SK-N-MC (cell line): ENCODE results near the gene SLAMF1.

ENCODE experiments used
- EZH2 ChIP-seq: fragments of 200-600 bp; sonication (generic); IDR thresholded peaks from one replicate; pipeline ENCODE4 v1.6.1; 2017; ENCODE audit warnings: antibody characterized with exemption
- FOXP2 ChIP-seq: optimal IDR thresholded peaks from 2 replicates; pipeline ENCODE3; 2011; ENCODE audit warnings: mild to moderate bottlenecking, moderate library complexity; ENCODE audit not compliant: insufficient read depth; ENCODE audit errors: extremely low read length, control extremely low read depth
- POLR2AphosphoS5 ChIP-seq: IDR thresholded peaks from 2 replicates; pipeline ENCODE4 v1.6.1; 2012; ENCODE audit warnings: mild to moderate bottlenecking, low read depth, low read length, borderline replicate concordance

GRCh38 chr1:160637821-160638539 lies 8.9 kb downstream of the SLAMF1 start:
- TF ChIP-seq POLR2AphosphoS5 (no peak), EZH2 (no peak), FOXP2 (no peak)
